Lower leg skin (tissue), 3 donors: ENCODE measurements around the gene OR8H3.

Experiments used
- CTCF ChIP-seq, 3 donors: fragments of 450-650 bp; IDR thresholded peaks; one replicate each; pipeline ENCODE4 v1.5.1; 2016; ENCODE audit warnings: antibody characterized with exemption in 3 of 3, mild to moderate bottlenecking in 3 of 3, moderate library complexity in 2 of 3
- POLR2A ChIP-seq, 2 donors: fragments of 450-650 bp; IDR thresholded peaks; one replicate each; pipeline ENCODE4 v1.6.1; 2016 to 2017; ENCODE audit warnings: antibody characterized with exemption in 2 of 2, mild to moderate bottlenecking in 1 of 2, moderate library complexity in 1 of 2

- TF ChIP-seq CTCF (IDR thresholded peaks at IDR 0.05), result no peak
- TF ChIP-seq POLR2A (IDR thresholded peaks at IDR 0.05), result no peak
Observed at GRCh38 chr11:56122073-56122472, at the start of gene OR8H3.
